ENCODE measurements around the gene LIX1.

GRCh38 chr5:97098922-97099321 is 43.5 kb downstream of the LIX1 start:
- TF ChIP-seq MAX (IDR thresholded peaks at IDR 0.05): no peak
- no peak for TF ChIP-seq CTCF (IDR thresholded peaks at IDR 0.05; ENCODE audit: low read depth, low read length, missing input control)
- no peak for TF ChIP-seq REST (IDR thresholded peaks at IDR 0.05)
- TF ChIP-seq JUND (IDR thresholded peaks at IDR 0.05): no peak
- TF ChIP-seq RXRA (IDR thresholded peaks at IDR 0.05): no peak
- TF ChIP-seq YY1 (IDR thresholded peaks at IDR 0.05): no peak
